Fibroblast of lung (primary cell): ENCODE results near the gene MAP7. TPM values are rescaled to one million over a fixed set of nuclear protein-coding genes. Genes with fewer than 3 reads are reported as not detected.

Experiments
- DNase-seq, 2 donors: peaks; one replicate each; pipeline versions ENCODE4 v3.0.0 to v3.0.0-alpha.2; 2010; ENCODE audit warnings: low read depth in 2 of 2
- H2AFZ ChIP-seq: 2 replicates; pipeline ENCODE4 v1.5.1; 2012; ENCODE audit warnings: low read length, control low read depth, inconsistent platforms
- H3K27ac ChIP-seq: 2 replicates; pipeline ENCODE4 v1.5.1; 2011; ENCODE audit warnings: low read length, control low read depth; ENCODE audit not compliant: insufficient read depth
- H3K27me3 ChIP-seq: 2 replicates; pipeline ENCODE4 v1.5.1; 2011; ENCODE audit warnings: mild to moderate bottlenecking, low read length; ENCODE audit not compliant: control insufficient read depth, insufficient read depth
- H3K36me3 ChIP-seq: 2 replicates; pipeline ENCODE4 v1.5.1; 2011; ENCODE audit warnings: low read length; ENCODE audit not compliant: control insufficient read depth, insufficient read depth
- H3K4me1 ChIP-seq: 2 replicates; pipeline ENCODE4 v1.5.1; 2011; ENCODE audit warnings: low read length; ENCODE audit not compliant: control insufficient read depth, insufficient read depth; ENCODE audit errors: extremely low read depth
- H3K4me2 ChIP-seq: 2 replicates; pipeline ENCODE4 v1.5.1; 2011; ENCODE audit warnings: low read length, control low read depth; ENCODE audit not compliant: insufficient read depth; ENCODE audit errors: extremely low read depth
- H3K4me3 ChIP-seq, 4 experiments: fragments of 200-600 bp in 1 of 4; sonication (generic) in 1 of 4; replicated peaks in 1 of 4; 2 replicates each; pipeline ENCODE4 v1.5.1; 2011 to 2016; ENCODE audit warnings: low read length in 4 of 4, low read depth in 3 of 4, mild to moderate bottlenecking in 3 of 4, control low read depth in 2 of 4, inconsistent platforms in 1 of 4, mixed read lengths in 1 of 4; ENCODE audit not compliant: insufficient read depth in 1 of 4; ENCODE audit errors: control extremely low read depth in 1 of 4
- H3K79me2 ChIP-seq: 2 replicates; pipeline ENCODE4 v1.5.1; 2012; ENCODE audit warnings: mild to moderate bottlenecking, low read length, inconsistent platforms; ENCODE audit not compliant: control insufficient read depth, insufficient read depth
- H3K9ac ChIP-seq: 2 replicates; pipeline ENCODE4 v1.5.1; 2011; ENCODE audit warnings: mild to moderate bottlenecking, low read length, control low read depth; ENCODE audit not compliant: insufficient read depth
- H3K9me3 ChIP-seq: 2 replicates; pipeline ENCODE4 v1.5.1; 2012; ENCODE audit warnings: low read depth, low read length; ENCODE audit not compliant: control insufficient read depth, insufficient read depth
- H4K20me1 ChIP-seq: 2 replicates; pipeline ENCODE4 v1.5.1; 2011; ENCODE audit warnings: low read length; ENCODE audit not compliant: control insufficient read depth, insufficient read depth; ENCODE audit errors: extremely low read depth
- CTCF ChIP-seq, 2 donors: IDR thresholded peaks in 1 of 2; conservative IDR thresholded peaks in 1 of 2; 1 replicate in 1 of 2; 2 replicates in 1 of 2; pipeline ENCODE4 v1.5.1; 2011 to 2012; ENCODE audit warnings: low read length in 2 of 2, control low read depth in 1 of 2, inconsistent platforms in 1 of 2, low read depth in 1 of 2, mild to moderate bottlenecking in 1 of 2
- EZH2 ChIP-seq: IDR thresholded peaks from 2 replicates; pipeline ENCODE4 v1.5.1; 2012; ENCODE audit warnings: low read length, control low read depth, mild to moderate bottlenecking; ENCODE audit errors: missing control alignments
- polyA plus RNA-seq, 2 donors: library from polyadenylated mRNA; depleted of rRNA in 1 of 2; stranded (reverse) in 1 of 2; unstranded in 1 of 2; fragments of >200 nt; gene quantifications; 2 replicates each; pipeline ENCODE4 v1.2.1, GENCODE V29; 2011 to 2012; ENCODE audit warnings: missing spikeins in 1 of 2
- total RNA-seq: library from RNA; depleted of rRNA; stranded (reverse); fragments of >200 nt; gene quantifications from 2 replicates; pipeline ENCODE4 v1.2.1, GENCODE V29; 2014

The MAP7 gene
- total and polyA plus RNA-seq, 2 donors (not counting 1 experiment from before 2014, with no cell fraction given) = 0.40 to 1.5 TPM

- Histone ChIP-seq H3K79me2 (no peaks in the 10 kb centered on the region), H2AFZ (no peak overlapping the region), H3K9ac (no peak overlapping the region), H3K4me2 (no peak overlapping the region), H3K4me3 (no peak overlapping the region), H3K27ac (no peak overlapping the region), H3K4me1 (peaks cover 4% of the 10 kb centered on the region), H3K36me3 (no peaks in the 10 kb centered on the region), H3K9me3 (no peaks in the 10 kb centered on the region), H3K27me3 (no peaks in the 10 kb centered on the region), H4K20me1 (no peaks in the 10 kb centered on the region)
- no peak for DNase-seq
- TF ChIP-seq CTCF (conservative IDR thresholded peaks at IDR 0.05 in 1 of 2, IDR thresholded peaks at IDR 0.05 in 1 of 2; ENCODE audit: low read depth in 1 of 2, low read length in 2 of 2) (no peak), EZH2 (no peak)
These were observed 13.3 kb upstream of the MAP7 start for GRCh38 chr6:136563386-136564152.

GRCh38 chr6:136562211-136562610 lies 12.0 kb upstream of the MAP7 start:
- no peak for TF ChIP-seq CTCF (conservative IDR thresholded peaks at IDR 0.05 in 1 of 2, IDR thresholded peaks at IDR 0.05 in 1 of 2; ENCODE audit: low read depth in 1 of 2, low read length in 2 of 2)
- no peak for TF ChIP-seq EZH2
- no peaks in the 10 kb centered on the region for H3K9me3 ChIP-seq
- no peaks in the 10 kb centered on the region for H3K36me3 ChIP-seq
- no peak for DNase-seq
- no peak overlapping the region for H3K4me2 ChIP-seq
- H2AFZ ChIP-seq = no peak overlapping the region
- no peak overlapping the region for H3K9ac ChIP-seq
- H3K27ac ChIP-seq = no peak overlapping the region
- H3K79me2 ChIP-seq = no peaks in the 10 kb centered on the region
- no peaks in the 10 kb centered on the region for H3K27me3 ChIP-seq
- H3K4me1 ChIP-seq = no peaks in the 10 kb centered on the region
- H3K4me3 ChIP-seq = no peak overlapping the region
- no peaks in the 10 kb centered on the region for H4K20me1 ChIP-seq

GRCh38 chr6:136553166-136553787 lies 3.1 kb upstream of the MAP7 start:
- Histone ChIP-seq H3K27me3 (no peaks in the 10 kb centered on the region), H3K9me3 (no peaks in the 10 kb centered on the region), H2AFZ (no peak overlapping the region), H3K9ac (no peak overlapping the region), H3K27ac (no peak overlapping the region), H4K20me1 (no peaks in the 10 kb centered on the region), H3K4me1 (peaks cover 2% of the 10 kb centered on the region), H3K36me3 (no peaks in the 10 kb centered on the region), H3K79me2 (no peaks in the 10 kb centered on the region), H3K4me3 (no peak overlapping the region), H3K4me2 (no peak overlapping the region)
- TF ChIP-seq EZH2 (no peak), CTCF (conservative IDR thresholded peaks at IDR 0.05 in 1 of 2, IDR thresholded peaks at IDR 0.05 in 1 of 2; ENCODE audit: low read depth in 1 of 2, low read length in 2 of 2) (no peak)
- no peak for DNase-seq
